Effector CD4-positive, alpha-beta T cell (primary cell): ENCODE measurements around the gene LGALS13.
"Not testable (repeated sequence)": the region's sequence is repeated elsewhere in the genome, so short reads cannot be mapped to it uniquely, and the experiment has no call there.

ENCODE experiments used
- DNase-seq: peaks from one replicate; pipeline ENCODE4 v3.0.0-alpha.2; 2020

Gene LGALS13

GRCh38 chr19:39623946-39624345 is 21.6 kb downstream of the LGALS13 start:
- DNase-seq = no peak

GRCh38 chr19:39627631-39628030 is 25.3 kb downstream of the LGALS13 start:
- not testable (repeated sequence) for DNase-seq

GRCh38 chr19:39631178-39631577 is 28.9 kb downstream of the LGALS13 start:
- DNase-seq = no peak

GRCh38 chr19:39631626-39632025 is 29.3 kb downstream of the LGALS13 start:
- DNase-seq = no peak

GRCh38 chr19:39637891-39638290 is 35.6 kb downstream of the LGALS13 start:
- no peak for DNase-seq

GRCh38 chr19:39641773-39642172 is 39.4 kb downstream of the LGALS13 start:
- no peak for DNase-seq

- no peak for DNase-seq
Measured at GRCh38 chr19:39643591-39643990, 41.3 kb downstream of the LGALS13 start.

GRCh38 chr19:39645800-39646411 is 43.6 kb downstream of the LGALS13 start:
- DNase-seq = no peak

- no peak for DNase-seq
Measured at GRCh38 chr19:39647918-39648317, 45.6 kb downstream of the LGALS13 start.

GRCh38 chr19:39655613-39656012 is 53.3 kb downstream of the LGALS13 start, which contains the start of gene LGALS16:
LGALS16 (plus strand) TSS chr19:39655913; CDS start chr19:39655962, 49 bp downstream.
- no peak for DNase-seq
